ENCODE results near the gene NCMAP. TPM values are rescaled to one million over a fixed set of nuclear protein-coding genes. Genes with fewer than 3 reads are reported as not detected.

The NCMAP gene
- total RNA-seq, 2 experiments from 2014 or later = not detected

DNA sequence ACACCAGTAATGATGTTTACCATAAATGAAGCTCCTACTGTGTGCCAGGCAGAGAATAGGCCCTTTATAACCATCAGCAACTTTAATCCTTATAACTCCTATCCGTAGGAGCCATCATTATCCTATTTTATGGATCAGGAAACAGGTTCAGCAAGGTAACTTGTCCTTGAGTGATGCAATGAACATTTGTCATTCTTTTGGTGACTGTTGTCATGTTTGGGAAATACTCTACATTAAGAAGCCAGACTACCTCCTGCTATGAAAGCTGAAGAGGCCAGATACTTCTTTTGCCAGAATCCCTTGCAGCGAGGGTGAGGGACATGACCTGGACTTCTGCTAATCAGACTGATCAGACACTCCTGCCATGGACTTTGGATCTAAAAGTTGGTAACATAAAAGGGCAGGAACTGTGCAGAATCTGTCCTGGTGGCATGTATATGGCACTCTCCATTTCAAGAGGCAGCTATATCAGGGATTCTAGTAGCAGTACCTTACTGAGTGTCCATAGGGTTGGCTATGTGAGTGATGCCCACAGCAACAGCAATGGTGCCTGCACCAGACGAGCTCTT is 54.1 kb downstream of the NCMAP start:
- H3K9me3 Mint-ChIP-seq = no peaks in the 10 kb centered on the region
- CTCF ChIA-PET = interaction anchor here (1.0 to 1.2 kb wide), 2 partner anchors 23 to 225 kb away, joined by 3 read pairs; no protein-coding TSS in a partner anchor
- POLR2A ChIA-PET = no interaction called here
- no peak for DNase-seq
- peaks cover 12% of the 10 kb centered on the region for H3K27me3 Mint-ChIP-seq
- H3K36me3 Mint-ChIP-seq (ENCODE audit: low read depth) = no peaks in the 10 kb centered on the region
- no peak overlapping the region for H3K4me3 Mint-ChIP-seq
- H3K4me1 Mint-ChIP-seq = no peaks in the 10 kb centered on the region
- no peak overlapping the region for H3K27ac Mint-ChIP-seq

DNA sequence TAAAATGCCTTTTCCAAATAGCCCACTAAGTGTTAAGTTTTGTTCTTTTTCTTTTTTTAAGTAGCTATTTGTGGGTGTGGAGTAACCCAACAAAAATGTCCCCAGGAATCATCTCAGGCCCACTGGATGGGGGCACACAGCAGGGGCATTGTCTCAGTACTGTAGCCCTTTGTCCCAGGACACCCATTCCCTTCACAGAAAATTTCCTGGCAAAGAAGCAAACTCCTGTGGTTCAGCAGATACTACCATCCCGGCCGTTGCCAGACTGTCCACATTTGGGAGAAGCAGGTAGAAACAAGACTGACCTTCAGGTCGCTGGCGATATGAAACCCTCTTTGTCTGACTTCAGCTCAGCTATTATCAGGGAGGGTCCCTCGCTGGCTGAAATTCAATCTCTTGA is 63.5 kb downstream of the NCMAP start:
- Mint-ChIP-seq H3K9me3 (no peaks in the 10 kb centered on the region), H3K4me3 (no peak overlapping the region), H3K4me1 (no peaks in the 10 kb centered on the region), H3K36me3 (ENCODE audit: low read depth) (no peaks in the 10 kb centered on the region), H3K27me3 (peaks cover 40% of the 10 kb centered on the region), H3K27ac (no peak overlapping the region)
- ChIA-PET POLR2A (no interaction called here), CTCF (no interaction called here)
- DNase-seq = no peak

DNA sequence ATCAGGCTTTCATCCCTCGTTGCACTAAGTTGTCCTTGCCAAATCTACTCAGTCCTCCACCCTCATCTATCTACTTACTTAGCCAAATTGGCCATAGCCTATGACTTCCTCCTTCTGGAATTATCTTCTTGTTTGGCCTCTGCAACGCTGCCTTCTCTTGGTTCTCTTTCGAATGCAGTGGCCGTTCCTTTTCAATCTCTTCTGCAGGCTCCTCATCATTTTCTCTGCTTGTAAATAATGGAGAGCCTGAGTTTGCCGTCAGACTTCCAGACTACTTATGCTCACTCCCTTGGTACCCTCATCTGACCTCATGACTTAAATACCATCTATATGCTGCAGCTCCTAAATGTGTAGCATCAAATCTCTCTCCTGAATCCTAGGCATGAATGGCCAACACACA is 64.8 kb downstream of the NCMAP start:
- no peak for DNase-seq
- Mint-ChIP-seq H3K4me3 (no peak overlapping the region), H3K9me3 (no peaks in the 10 kb centered on the region), H3K36me3 (ENCODE audit: low read depth) (no peaks in the 10 kb centered on the region), H3K27ac (no peak overlapping the region), H3K4me1 (no peaks in the 10 kb centered on the region), H3K27me3 (peaks cover 43% of the 10 kb centered on the region)
- POLR2A ChIA-PET = no interaction called here
- CTCF ChIA-PET = no interaction called here

DNA sequence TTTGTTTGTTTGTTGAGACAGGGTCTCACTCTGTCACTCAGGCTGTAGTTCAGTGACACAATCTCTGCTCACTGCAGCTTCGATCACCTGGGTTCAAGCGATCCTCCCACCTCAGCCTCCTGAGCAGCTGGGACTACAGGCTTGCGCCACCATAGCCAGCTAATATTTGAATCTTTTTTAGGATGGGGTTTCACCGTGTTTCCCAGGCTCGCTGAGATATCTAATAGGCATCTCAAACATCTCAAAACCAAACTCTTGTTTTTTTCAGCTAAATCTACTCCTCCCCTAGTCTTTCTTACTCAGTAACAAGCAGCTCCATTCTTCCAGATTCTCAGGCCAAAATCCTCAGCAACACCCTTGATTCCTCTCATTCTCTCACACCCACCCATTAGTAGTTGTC is 65.2 kb downstream of the NCMAP start:
- DNase-seq = no peak
- ChIA-PET POLR2A (no interaction called here), CTCF (no interaction called here)
- no peak overlapping the region for H3K4me3 Mint-ChIP-seq
- no peaks in the 10 kb centered on the region for H3K36me3 Mint-ChIP-seq (ENCODE audit: low read depth)
- no peaks in the 10 kb centered on the region for H3K9me3 Mint-ChIP-seq
- H3K4me1 Mint-ChIP-seq = no peaks in the 10 kb centered on the region
- no peak overlapping the region for H3K27ac Mint-ChIP-seq
- H3K27me3 Mint-ChIP-seq = peaks cover 39% of the 10 kb centered on the region

DNA sequence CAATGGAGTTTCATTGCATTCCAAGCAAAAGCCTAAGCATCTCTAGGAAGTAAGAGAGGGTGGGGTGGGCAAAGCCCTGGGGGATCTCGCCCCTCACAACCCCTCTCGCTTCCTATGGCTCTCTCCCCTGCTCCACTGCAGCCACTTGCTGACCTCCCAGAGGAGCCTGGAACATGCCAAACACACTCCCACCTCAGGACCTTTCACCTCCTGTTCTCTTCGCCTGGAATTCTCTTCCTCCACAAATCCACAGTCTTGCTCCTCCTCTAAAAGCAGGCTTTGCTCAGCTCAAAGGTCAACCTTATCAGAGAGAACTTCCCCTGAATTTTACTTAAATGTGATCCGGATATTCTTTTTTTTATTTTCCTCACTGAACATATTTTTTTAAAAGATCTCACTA is 66.3 kb downstream of the NCMAP start:
- Mint-ChIP-seq H3K4me3 (no peak overlapping the region), H3K27ac (no peak overlapping the region), H3K36me3 (ENCODE audit: low read depth) (no peaks in the 10 kb centered on the region), H3K27me3 (peaks cover 30% of the 10 kb centered on the region), H3K4me1 (no peaks in the 10 kb centered on the region), H3K9me3 (no peaks in the 10 kb centered on the region)
- DNase-seq = no peak
- ChIA-PET CTCF (no interaction called here), POLR2A (no interaction called here)

DNA sequence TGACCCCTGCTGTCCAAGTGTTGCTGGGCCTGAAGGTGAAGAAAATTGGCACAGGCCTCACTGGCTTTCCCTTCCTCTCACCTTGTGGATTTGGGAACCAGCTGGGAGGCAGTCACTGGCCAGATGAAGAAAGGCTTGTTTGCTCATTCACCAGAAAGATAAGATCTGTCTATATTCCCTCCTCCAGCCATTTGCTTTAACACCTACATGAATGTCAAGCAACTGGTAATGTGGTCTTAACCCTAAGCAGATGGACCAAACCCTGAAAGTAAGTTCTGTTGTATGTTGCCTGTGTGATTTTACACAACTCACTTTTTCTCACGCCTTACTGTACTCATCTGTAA is 76.9 kb downstream of the NCMAP start:
- Mint-ChIP-seq H3K9me3 (no peaks in the 10 kb centered on the region), H3K27ac (no peak overlapping the region), H3K4me3 (no peak overlapping the region), H3K4me1 (peaks cover 2% of the 10 kb centered on the region), H3K27me3 (peaks cover 18% of the 10 kb centered on the region), H3K36me3 (ENCODE audit: low read depth) (no peaks in the 10 kb centered on the region)
- DNase-seq = no peak
- CTCF ChIA-PET = interaction anchor here (0.6 to 2.1 kb wide), 2 partner anchors 241 to 433 kb away, joined by 3 to 10 read pairs; no protein-coding TSS in a partner anchor
- POLR2A ChIA-PET = no interaction called here

DNA sequence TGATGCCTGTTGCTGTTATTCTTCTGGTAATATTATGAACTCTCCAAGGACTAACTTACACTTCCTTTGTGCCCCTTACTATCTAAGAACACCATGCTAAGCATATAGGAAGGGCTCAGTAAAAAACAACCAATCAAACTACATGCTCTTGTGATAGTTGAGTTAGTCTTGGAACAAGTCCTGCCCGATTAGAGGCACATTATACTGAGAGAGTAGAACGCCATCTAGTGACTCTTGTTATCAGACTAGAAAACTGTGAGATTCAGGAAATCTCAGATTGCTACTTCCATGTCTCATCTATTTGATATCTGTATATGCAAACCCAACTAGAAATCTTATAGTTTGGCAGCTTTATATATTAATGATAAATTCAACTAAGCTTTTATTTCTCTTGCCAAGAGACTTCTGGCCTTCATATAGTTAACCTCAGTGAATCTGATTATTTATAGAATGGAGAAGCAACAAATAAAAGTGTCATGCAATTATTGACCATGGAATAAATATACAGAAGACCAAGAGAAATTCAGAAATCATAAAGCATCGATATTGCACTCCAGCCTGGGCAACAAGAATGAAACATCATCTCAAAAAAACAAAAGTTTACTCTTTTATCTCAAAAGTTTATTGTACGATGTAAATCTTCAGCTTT is 79.4 kb downstream of the NCMAP start:
- H3K4me1 Mint-ChIP-seq = peaks cover 9% of the 10 kb centered on the region
- DNase-seq = no peak
- CTCF ChIA-PET = interaction anchor here (0.7 to 3.5 kb wide), 13 partner anchors 90 to 485 kb away, joined by 3 to 18 read pairs (median 4); partner anchors contain the start of gene NIPAL3

DNA sequence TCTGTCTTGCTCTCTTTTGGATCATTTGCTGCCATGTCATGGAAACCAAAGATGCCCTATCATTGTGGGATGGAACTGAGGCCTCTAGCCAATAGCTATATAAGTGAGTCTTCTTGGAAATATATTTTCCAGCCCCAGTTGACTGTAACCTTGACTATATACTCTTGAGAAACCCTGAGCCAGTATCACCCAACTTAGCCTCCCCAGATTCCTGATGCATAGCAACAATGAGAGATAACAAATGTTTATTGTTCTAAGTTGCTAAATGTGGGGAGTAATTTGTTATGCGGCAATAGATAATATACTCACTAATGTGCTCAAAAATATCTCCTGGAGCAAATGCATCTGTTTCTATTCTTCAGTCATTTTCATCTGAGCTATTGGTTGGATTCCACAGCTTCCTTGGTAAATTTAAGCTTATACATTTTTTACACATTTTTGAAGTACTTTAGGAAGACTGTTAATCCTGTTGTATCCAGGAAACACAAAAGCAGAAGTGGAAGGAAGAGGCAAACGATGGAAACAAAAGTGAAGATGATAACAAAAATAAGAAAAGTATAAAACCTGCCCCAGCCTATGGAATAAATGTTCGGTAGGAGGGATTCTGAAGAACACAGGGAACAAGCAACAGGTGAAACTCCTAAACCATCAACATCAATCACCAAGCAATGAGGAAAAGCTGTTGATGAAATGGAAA is 80.9 kb downstream of the NCMAP start:
- no peaks in the 10 kb centered on the region for H3K9me3 Mint-ChIP-seq
- POLR2A ChIA-PET = no interaction called here
- no peak for DNase-seq
- H3K36me3 Mint-ChIP-seq (ENCODE audit: low read depth) = no peaks in the 10 kb centered on the region
- CTCF ChIA-PET = interaction anchor here (0.7 to 3.5 kb wide), 6 partner anchors 50 to 438 kb away, joined by 3 to 18 read pairs (median 7); partner anchors contain the start of genes NIPAL3 and STPG1
- peaks cover 10% of the 10 kb centered on the region for H3K27me3 Mint-ChIP-seq
- peaks cover 17% of the 10 kb centered on the region for H3K4me1 Mint-ChIP-seq
- H3K27ac Mint-ChIP-seq = no peak overlapping the region
- no peak overlapping the region for H3K4me3 Mint-ChIP-seq

More for the DNA sequence above, 79.4 kb downstream of the NCMAP start:
- no peaks in the 10 kb centered on the region for H3K36me3 Mint-ChIP-seq (ENCODE audit: low read depth)
- no peaks in the 10 kb centered on the region for H3K9me3 Mint-ChIP-seq
- POLR2A ChIA-PET = no interaction called here
- H3K27me3 Mint-ChIP-seq = peaks cover 10% of the 10 kb centered on the region
- no peak overlapping the region for H3K27ac Mint-ChIP-seq
- H3K4me3 Mint-ChIP-seq = no peak overlapping the region

DNA sequence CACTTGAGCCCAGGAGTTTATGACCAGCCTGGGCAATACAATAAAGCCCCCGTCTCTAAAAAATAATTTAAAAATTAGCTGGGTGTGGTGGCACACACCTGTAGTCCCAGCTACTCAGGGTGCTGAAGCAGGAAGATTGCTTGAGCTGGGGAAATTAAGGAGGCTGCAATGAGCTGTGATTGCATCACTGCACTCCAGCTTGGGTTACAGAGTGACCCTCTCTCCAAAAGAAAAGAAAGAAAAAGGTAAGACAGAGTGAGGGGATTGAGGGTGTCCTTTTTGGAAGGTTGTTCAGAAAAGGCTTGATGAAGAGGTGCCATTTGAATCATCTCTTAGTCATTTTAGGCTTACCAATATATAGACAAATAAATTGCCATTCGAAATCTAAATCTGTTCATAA is 83.2 kb downstream of the NCMAP start:
- Mint-ChIP-seq H3K4me3 (no peak overlapping the region), H3K27me3 (peaks cover 10% of the 10 kb centered on the region), H3K4me1 (peaks cover 18% of the 10 kb centered on the region), H3K36me3 (ENCODE audit: low read depth) (peaks cover 3% of the 10 kb centered on the region), H3K9me3 (no peaks in the 10 kb centered on the region), H3K27ac (no peak overlapping the region)
- DNase-seq = no peak
- ChIA-PET CTCF (interaction anchor here (0.6 to 1.8 kb wide), 9 partner anchors 27 to 1366 kb away, joined by 3 to 6 read pairs (median 3); no protein-coding TSS in a partner anchor), POLR2A (no interaction called here)

DNA sequence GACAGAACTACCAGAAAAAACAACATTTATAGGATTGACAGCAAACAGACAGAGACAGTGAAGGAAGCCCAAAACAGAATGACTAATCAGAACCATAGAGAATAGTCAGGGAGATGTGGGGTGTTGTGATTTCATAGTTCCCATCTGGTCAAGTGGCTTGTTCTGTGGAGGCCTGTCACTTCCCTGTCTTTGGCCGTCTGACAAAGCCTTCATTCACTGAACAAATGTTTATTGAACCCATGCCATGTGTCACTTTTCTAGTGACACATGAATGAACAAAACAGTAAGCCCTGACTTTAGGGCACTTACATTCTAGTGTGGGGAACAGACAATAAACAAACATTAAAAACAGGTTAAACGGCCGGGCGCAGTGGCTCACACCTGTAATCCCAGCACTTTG is 84.0 kb downstream of the NCMAP start:
- H3K27ac Mint-ChIP-seq = peak overlapping the region; percentile 16
- peaks cover 26% of the 10 kb centered on the region for H3K4me1 Mint-ChIP-seq
- no peak for DNase-seq
- H3K9me3 Mint-ChIP-seq = no peaks in the 10 kb centered on the region
- POLR2A ChIA-PET = no interaction called here
- CTCF ChIA-PET = interaction anchor here (0.9 to 1.2 kb wide), 3 partner anchors 52 to 247 kb away, joined by 3 to 4 read pairs (median 4); no protein-coding TSS in a partner anchor
- peaks cover 11% of the 10 kb centered on the region for H3K36me3 Mint-ChIP-seq (ENCODE audit: low read depth)
- H3K27me3 Mint-ChIP-seq = peaks cover 10% of the 10 kb centered on the region
- no peak overlapping the region for H3K4me3 Mint-ChIP-seq

DNA sequence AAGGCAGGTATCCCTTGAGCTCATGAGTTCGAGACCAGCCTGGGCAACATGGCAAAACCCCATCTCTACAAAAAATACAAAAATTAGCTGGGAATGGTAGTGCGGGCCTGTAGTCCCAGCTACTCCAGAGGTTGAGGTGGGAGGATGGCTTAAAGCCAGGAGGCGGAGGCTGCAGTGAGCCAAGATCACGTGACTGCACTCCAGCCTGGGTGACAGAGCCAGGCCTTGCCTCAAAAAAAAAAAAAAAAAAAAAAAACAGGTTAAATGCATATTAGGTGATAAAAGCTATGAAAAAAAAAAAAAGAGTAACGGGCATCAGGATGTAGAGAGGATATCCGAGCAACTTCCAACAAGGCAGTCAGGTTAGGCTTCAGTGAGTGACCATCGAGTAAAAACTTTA is 84.4 kb downstream of the NCMAP start:
- peaks cover 28% of the 10 kb centered on the region for H3K4me1 Mint-ChIP-seq
- H3K36me3 Mint-ChIP-seq (ENCODE audit: low read depth) = peaks cover 15% of the 10 kb centered on the region
- H3K4me3 Mint-ChIP-seq = peak overlapping the region; percentile 88
- DNase-seq = no peak
- CTCF ChIA-PET = interaction anchor here (0.9 to 2.9 kb wide), 4 partner anchors 53 to 247 kb away, joined by 3 to 17 read pairs (median 4); partner anchors contain the start of gene NIPAL3
- H3K27ac Mint-ChIP-seq = no peak overlapping the region
- no peaks in the 10 kb centered on the region for H3K9me3 Mint-ChIP-seq
- peaks cover 8% of the 10 kb centered on the region for H3K27me3 Mint-ChIP-seq
- POLR2A ChIA-PET = no interaction called here

DNA sequence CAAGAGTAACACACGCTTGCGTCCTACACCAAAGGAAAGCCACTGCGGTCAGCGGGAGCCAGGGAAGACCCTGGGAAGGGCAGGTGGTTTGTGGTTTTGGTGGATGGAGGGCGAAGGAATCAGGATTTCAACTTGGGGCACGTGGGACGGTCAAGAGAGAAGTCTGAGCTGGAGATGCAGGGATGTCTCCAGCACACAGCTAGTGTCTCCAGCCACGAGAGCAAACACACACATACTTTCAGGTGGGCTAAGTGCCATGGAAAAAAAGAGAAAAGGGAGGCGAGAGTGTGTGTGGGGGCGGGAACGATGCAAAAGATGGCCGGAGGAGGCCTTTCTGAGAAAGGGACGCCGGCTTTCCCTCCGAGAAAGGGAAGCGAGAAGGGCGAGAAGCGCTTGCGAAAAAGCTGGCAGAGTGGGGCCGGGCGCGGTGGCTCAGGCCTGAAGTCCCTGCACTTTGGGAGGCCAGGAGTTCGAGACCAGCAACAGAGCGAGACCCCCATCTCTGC is 85.8 kb downstream of the NCMAP start:
- H3K4me3 Mint-ChIP-seq = peak overlapping the region; percentile 88
- CTCF ChIA-PET = interaction anchor here (0.9 to 2.9 kb wide), 9 partner anchors 46 to 591 kb away, joined by 3 to 17 read pairs (median 4); partner anchors contain the start of genes NIPAL3 and SYF2
- H3K4me1 Mint-ChIP-seq = peaks cover 40% of the 10 kb centered on the region
- peaks cover 4% of the 10 kb centered on the region for H3K27me3 Mint-ChIP-seq
- H3K27ac Mint-ChIP-seq = peak overlapping the region; percentile 96
- H3K9me3 Mint-ChIP-seq = no peaks in the 10 kb centered on the region
- H3K36me3 Mint-ChIP-seq (ENCODE audit: low read depth) = peaks cover 26% of the 10 kb centered on the region
- POLR2A ChIA-PET = interaction anchor here (0.8 to 3.6 kb wide), 18 partner anchors 18 to 662 kb away, joined by 3 to 21 read pairs (median 4); partner anchors contain the start of genes CLIC4, NIPAL3, RCAN3 and SRSF10
- peak; percentile 42 for DNase-seq
